AG09309 (cell line): ENCODE measurements around the gene TGOLN2.
A peak's percentile ranks its signal among the peaks of the same experiment; 100 is the strongest.
"Not testable (repeated sequence)": the region's sequence is repeated elsewhere in the genome, so short reads cannot be mapped to it uniquely, and the experiment has no call there.

Source experiments
- DNase-seq: peaks from one replicate; pipeline ENCODE4 v3.0.0-alpha.2; 2010; ENCODE audit warnings: low read depth
- H3K4me3 ChIP-seq: 2 replicates; pipeline ENCODE4 v1.5.1; 2011; ENCODE audit warnings: mild to moderate bottlenecking, low read depth, low read length, moderate library complexity; ENCODE audit not compliant: control insufficient read depth
- CTCF ChIP-seq: IDR thresholded peaks from 2 replicates; pipeline ENCODE4 v1.5.1; 2011; ENCODE audit warnings: mild to moderate bottlenecking, low read depth, low read length, inconsistent platforms; ENCODE audit not compliant: insufficient read depth, control insufficient read depth; ENCODE audit errors: missing control alignments

The TGOLN2 gene

GRCh38 chr2:85326406-85327159 is 1.2 kb downstream of the TGOLN2 start:
- no peak for DNase-seq
- no peak for TF ChIP-seq CTCF
- H3K4me3 ChIP-seq: peak overlapping the region; percentile 91

- no peak for TF ChIP-seq CTCF
- H3K4me3 ChIP-seq: peak overlapping the region; percentile 91
- no peak for DNase-seq
These were observed 2.4 kb downstream of the TGOLN2 start for GRCh38 chr2:85325466-85325811.

- no peak for TF ChIP-seq CTCF
- peak overlapping the region; percentile 91 for H3K4me3 ChIP-seq
- DNase-seq: no peak
These were observed 2.9 kb downstream of the TGOLN2 start for GRCh38 chr2:85324639-85325465.

GRCh38 chr2:85323988-85324367 is 3.8 kb downstream of the TGOLN2 start:
- not testable (repeated sequence) for H3K4me3 ChIP-seq, DNase-seq

GRCh38 chr2:85323351-85323987 is 4.3 kb downstream of the TGOLN2 start:
- no peak for TF ChIP-seq CTCF
- H3K4me3 ChIP-seq: no peak overlapping the region
- no peak for DNase-seq

GRCh38 chr2:85319796-85320195 is 8.0 kb downstream of the TGOLN2 start:
- no peak for TF ChIP-seq CTCF
- no peak for DNase-seq

More at GRCh38 chr2:85319796-85320195, 8.0 kb downstream of the TGOLN2 start:
- no peak overlapping the region for H3K4me3 ChIP-seq
